ENCODE results near the gene CNEP1R1.

GRCh38 chr16:49992825-49993224 is 32.2 kb upstream of the CNEP1R1 start:
- no peak for TF ChIP-seq CTCF (IDR thresholded peaks at IDR 0.05; ENCODE audit: insufficient read depth, low read length)
- TF ChIP-seq SPI1 (IDR thresholded peaks at IDR 0.05; ENCODE audit: borderline replicate concordance, low read depth), result no peak
- TF ChIP-seq REST (IDR thresholded peaks at IDR 0.05; ENCODE audit: insufficient replicate concordance, low read depth), result no peak

Data from HL-60 (cell line).